GM23338 (cell line): ENCODE measurements around the gene TCTN3. TPM values are rescaled to one million over a fixed set of nuclear protein-coding genes. Genes with fewer than 3 reads are reported as not detected.

Experiments used
- ATAC-seq: fragments of 200-7000 bp; cut with Tn5 transposase; 3 replicates; pipeline ENCODE4 v1.9.1; 2020
- DNase-seq: peaks from one replicate; pipeline ENCODE4 v3.0.0-alpha.2; 2015; ENCODE audit warnings: low spot score
- H2AFZ ChIP-seq: fragments of 200-600 bp; sonication (generic); 2 replicates; pipeline ENCODE4 v1.8.0; 2016; ENCODE audit warnings: antibody characterized with exemption, mild to moderate bottlenecking, moderate library complexity
- H3F3A ChIP-seq: fragments of 200-600 bp; sonication (generic); replicated peaks from 2 replicates; pipeline ENCODE4 v1.8.0; 2017; ENCODE audit warnings: antibody characterized with exemption, mixed run types, low read depth
- H3K27ac ChIP-seq: fragments of 200-600 bp; sonication (generic); 2 replicates; pipeline ENCODE4 v1.6.1; 2016; ENCODE audit warnings: low read depth
- H3K27me3 ChIP-seq: fragments of 200-600 bp; sonication (generic); 2 replicates; pipeline ENCODE4 v1.8.0; 2016; ENCODE audit warnings: mild to moderate bottlenecking, mixed run types, moderate library complexity; ENCODE audit not compliant: insufficient read depth
- H3K36me3 ChIP-seq: fragments of 200-600 bp; sonication (generic); 2 replicates; pipeline ENCODE4 v1.8.0; 2016; ENCODE audit warnings: mild to moderate bottlenecking; ENCODE audit not compliant: insufficient read depth
- H3K4me1 ChIP-seq: fragments of 200-600 bp; sonication (generic); 2 replicates; pipeline ENCODE4 v1.8.0; 2016; ENCODE audit warnings: mild to moderate bottlenecking, moderate library complexity; ENCODE audit not compliant: insufficient read depth
- H3K4me2 ChIP-seq: fragments of 200-600 bp; sonication (generic); 2 replicates; pipeline ENCODE4 v1.7.1; 2017; ENCODE audit warnings: mixed run types
- H3K4me3 ChIP-seq: fragments of 200-600 bp; sonication (generic); 2 replicates; pipeline ENCODE4 v1.6.1; 2016; ENCODE audit warnings: mixed run types
- H3K79me2 ChIP-seq: fragments of 200-600 bp; sonication (generic); replicated peaks from 2 replicates; pipeline ENCODE4 v1.8.0; 2017; ENCODE audit warnings: mild to moderate bottlenecking; ENCODE audit not compliant: insufficient read depth
- H3K9me2 ChIP-seq: fragments of 200-600 bp; sonication (generic); 2 replicates; pipeline ENCODE4 v1.8.0; 2017; ENCODE audit not compliant: insufficient read depth
- H4K20me1 ChIP-seq: fragments of 200-600 bp; sonication (generic); replicated peaks from 2 replicates; pipeline ENCODE4 v1.8.0; 2017; ENCODE audit warnings: mild to moderate bottlenecking; ENCODE audit not compliant: insufficient read depth
- H3K27ac Mint-ChIP-seq: 2 replicates; pipeline ENCODE4 v1.8.0; 2020; ENCODE audit warnings: inconsistent platforms, mild to moderate bottlenecking, moderate library complexity, mixed read lengths
- H3K27me3 Mint-ChIP-seq: 3 replicates; pipeline ENCODE4 v1.8.0; 2022; ENCODE audit warnings: low read depth, mild to moderate bottlenecking, moderate library complexity, mixed read lengths, inconsistent platforms; ENCODE audit not compliant: insufficient read depth, poor library complexity
- H3K36me3 Mint-ChIP-seq: 3 replicates; pipeline ENCODE4 v1.8.0; 2021; ENCODE audit warnings: low read depth, mild to moderate bottlenecking, inconsistent platforms, moderate library complexity, mixed read lengths
- H3K4me1 Mint-ChIP-seq: 3 replicates; pipeline ENCODE4 v1.8.0; 2020; ENCODE audit warnings: mild to moderate bottlenecking, inconsistent platforms, mixed read lengths
- H3K4me3 Mint-ChIP-seq: 3 replicates; pipeline ENCODE4 v1.8.0; 2021; ENCODE audit warnings: moderate library complexity, mild to moderate bottlenecking, inconsistent platforms, mixed read lengths
- H3K9me3 Mint-ChIP-seq: 3 replicates; pipeline ENCODE4 v1.8.0; 2020; ENCODE audit warnings: moderate library complexity, mild to moderate bottlenecking, inconsistent platforms, mixed read lengths
- CREB1 ChIP-seq: fragments of 250-450 bp; sonication (Bioruptor Pico); IDR thresholded peaks from 2 replicates; pipeline ENCODE4 v1.5.0; 2020; ENCODE audit warnings: low read depth, mild to moderate bottlenecking, moderate library complexity
- CTCF ChIP-seq, 2 experiments: fragments of 200-600 bp in 1 of 2; sonication (generic) in 1 of 2; conservative IDR thresholded peaks; 2 replicates each; pipeline versions ENCODE4 v1.5.1 to v1.6.1; 2016 to 2017; ENCODE audit warnings: antibody characterized with exemption in 2 of 2, low read depth in 2 of 2, mild to moderate bottlenecking in 2 of 2, moderate library complexity in 1 of 2
- ETS1 ChIP-seq: IDR thresholded peaks from 2 replicates; pipeline ENCODE4 v1.6.1; 2016; ENCODE audit warnings: antibody characterized with exemption
- EZH2 ChIP-seq: fragments of 200-600 bp; sonication (generic); IDR thresholded peaks from one replicate; pipeline ENCODE4 v1.8.0; 2017; ENCODE audit warnings: antibody characterized with exemption, mild to moderate bottlenecking, low read depth; ENCODE audit not compliant: unreplicated experiment
- EZH2phosphoT487 ChIP-seq: fragments of 200-600 bp; sonication (generic); IDR thresholded peaks from one replicate; pipeline ENCODE4 v1.8.1; 2018; ENCODE audit warnings: antibody characterized with exemption; ENCODE audit not compliant: unreplicated experiment
- JUNB ChIP-seq: IDR thresholded peaks from one replicate; pipeline ENCODE4 v1.6.1; 2016; ENCODE audit warnings: antibody characterized with exemption; ENCODE audit not compliant: unreplicated experiment
- NANOG ChIP-seq: IDR thresholded peaks from 2 replicates; pipeline ENCODE4 v1.6.1; 2016; ENCODE audit warnings: antibody characterized with exemption, borderline replicate concordance
- POLR2AphosphoS5 ChIP-seq: IDR thresholded peaks from 2 replicates; pipeline ENCODE4 v1.6.1; 2016; ENCODE audit warnings: antibody characterized with exemption, low read depth
- STAT1 ChIP-seq: IDR thresholded peaks from one replicate; pipeline ENCODE4 v1.6.1; 2016; ENCODE audit warnings: antibody characterized with exemption; ENCODE audit not compliant: unreplicated experiment
- ZNF114 ChIP-seq: fragments of 250-450 bp; sonication (Bioruptor Pico); IDR thresholded peaks from 2 replicates; pipeline ENCODE4 v1.5.0; 2020; ENCODE audit warnings: mild to moderate bottlenecking, moderate library complexity
- ZNF331 ChIP-seq: fragments of 250-450 bp; sonication (Bioruptor Pico); IDR thresholded peaks from 2 replicates; pipeline ENCODE4 v1.5.0; 2020; ENCODE audit warnings: low read depth, mild to moderate bottlenecking, moderate library complexity
- polyA plus RNA-seq: library from polyadenylated mRNA; unstranded; fragments of >200 nt; fragmentation: Nextera tagmentation; extraction: Ambion mirVana; gene quantifications from 2 replicates; pipeline ENCODE4 v1.2.1, GENCODE V29; 2016
- total RNA-seq: library from RNA; depleted of rRNA; stranded (reverse); fragments of >200 nt; shearing (Covaris generic); gene quantifications from 2 replicates; pipeline ENCODE4 v1.2.3, GENCODE V29; 2014
- TF ChIP-seq, protein P1 (sequence below): IDR thresholded peaks from one replicate; pipeline ENCODE4 v1.6.1; 2018; ENCODE audit warnings: antibody characterized with exemption; ENCODE audit not compliant: unreplicated experiment
- TF ChIP-seq, protein P2 (sequence below): fragments of 250-450 bp; sonication (Bioruptor Pico); IDR thresholded peaks from 2 replicates; pipeline ENCODE4 v1.5.0; 2020; ENCODE audit warnings: mild to moderate bottlenecking, moderate library complexity

The TCTN3 gene
- total and polyA plus RNA-seq, 2 experiments from 2014 or later = 29.7 to 32.4 TPM

- H3K27ac ChIP-seq = no peak overlapping the region
- H3K79me2 ChIP-seq = no peaks in the 10 kb centered on the region
- H4K20me1 ChIP-seq = no peaks in the 10 kb centered on the region
- H3F3A ChIP-seq = no peaks in the 10 kb centered on the region
- H3K36me3 Mint-ChIP-seq = no peaks in the 10 kb centered on the region
- ATAC-seq = no peak
- no peaks in the 10 kb centered on the region for H3K27me3 Mint-ChIP-seq
- H2AFZ ChIP-seq = no peak overlapping the region
- H3K27me3 ChIP-seq = no peaks in the 10 kb centered on the region
- H3K9me3 Mint-ChIP-seq = no peaks in the 10 kb centered on the region; the same call in 1 of the 3 replicates
- DNase-seq = no peak
- H3K27ac Mint-ChIP-seq = no peak overlapping the region
- H3K4me3 ChIP-seq = no peak overlapping the region
- H3K4me3 Mint-ChIP-seq = no peak overlapping the region
- 0 out of 2 replicates have a peak, but pooled peaks cover 9% of the 10 kb centered on the region for H3K9me2 ChIP-seq
- H3K4me1 Mint-ChIP-seq = peaks cover 16% of the 10 kb centered on the region
- no peak overlapping the region for H3K4me2 ChIP-seq
- no peak for TF ChIP-seq EZH2phosphoT487
- no peak for TF ChIP-seq ETS1
- no peak for TF ChIP-seq STAT1
- no peak for TF ChIP-seq JUNB
- no peak for TF ChIP-seq CTCF (conservative IDR thresholded peaks at IDR 0.05; ENCODE audit: low read depth in 2 of 2)
- no peak for TF ChIP-seq CREB1 (CRISPR knock-in tag)
- TF ChIP-seq, protein P1, sequence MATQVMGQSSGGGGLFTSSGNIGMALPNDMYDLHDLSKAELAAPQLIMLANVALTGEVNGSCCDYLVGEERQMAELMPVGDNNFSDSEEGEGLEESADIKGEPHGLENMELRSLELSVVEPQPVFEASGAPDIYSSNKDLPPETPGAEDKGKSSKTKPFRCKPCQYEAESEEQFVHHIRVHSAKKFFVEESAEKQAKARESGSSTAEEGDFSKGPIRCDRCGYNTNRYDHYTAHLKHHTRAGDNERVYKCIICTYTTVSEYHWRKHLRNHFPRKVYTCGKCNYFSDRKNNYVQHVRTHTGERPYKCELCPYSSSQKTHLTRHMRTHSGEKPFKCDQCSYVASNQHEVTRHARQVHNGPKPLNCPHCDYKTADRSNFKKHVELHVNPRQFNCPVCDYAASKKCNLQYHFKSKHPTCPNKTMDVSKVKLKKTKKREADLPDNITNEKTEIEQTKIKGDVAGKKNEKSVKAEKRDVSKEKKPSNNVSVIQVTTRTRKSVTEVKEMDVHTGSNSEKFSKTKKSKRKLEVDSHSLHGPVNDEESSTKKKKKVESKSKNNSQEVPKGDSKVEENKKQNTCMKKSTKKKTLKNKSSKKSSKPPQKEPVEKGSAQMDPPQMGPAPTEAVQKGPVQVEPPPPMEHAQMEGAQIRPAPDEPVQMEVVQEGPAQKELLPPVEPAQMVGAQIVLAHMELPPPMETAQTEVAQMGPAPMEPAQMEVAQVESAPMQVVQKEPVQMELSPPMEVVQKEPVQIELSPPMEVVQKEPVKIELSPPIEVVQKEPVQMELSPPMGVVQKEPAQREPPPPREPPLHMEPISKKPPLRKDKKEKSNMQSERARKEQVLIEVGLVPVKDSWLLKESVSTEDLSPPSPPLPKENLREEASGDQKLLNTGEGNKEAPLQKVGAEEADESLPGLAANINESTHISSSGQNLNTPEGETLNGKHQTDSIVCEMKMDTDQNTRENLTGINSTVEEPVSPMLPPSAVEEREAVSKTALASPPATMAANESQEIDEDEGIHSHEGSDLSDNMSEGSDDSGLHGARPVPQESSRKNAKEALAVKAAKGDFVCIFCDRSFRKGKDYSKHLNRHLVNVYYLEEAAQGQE = no peak
- TF ChIP-seq ZNF114 = no peak
- no peak for TF ChIP-seq EZH2
- no peak for TF ChIP-seq ZNF331
- TF ChIP-seq, protein P2, sequence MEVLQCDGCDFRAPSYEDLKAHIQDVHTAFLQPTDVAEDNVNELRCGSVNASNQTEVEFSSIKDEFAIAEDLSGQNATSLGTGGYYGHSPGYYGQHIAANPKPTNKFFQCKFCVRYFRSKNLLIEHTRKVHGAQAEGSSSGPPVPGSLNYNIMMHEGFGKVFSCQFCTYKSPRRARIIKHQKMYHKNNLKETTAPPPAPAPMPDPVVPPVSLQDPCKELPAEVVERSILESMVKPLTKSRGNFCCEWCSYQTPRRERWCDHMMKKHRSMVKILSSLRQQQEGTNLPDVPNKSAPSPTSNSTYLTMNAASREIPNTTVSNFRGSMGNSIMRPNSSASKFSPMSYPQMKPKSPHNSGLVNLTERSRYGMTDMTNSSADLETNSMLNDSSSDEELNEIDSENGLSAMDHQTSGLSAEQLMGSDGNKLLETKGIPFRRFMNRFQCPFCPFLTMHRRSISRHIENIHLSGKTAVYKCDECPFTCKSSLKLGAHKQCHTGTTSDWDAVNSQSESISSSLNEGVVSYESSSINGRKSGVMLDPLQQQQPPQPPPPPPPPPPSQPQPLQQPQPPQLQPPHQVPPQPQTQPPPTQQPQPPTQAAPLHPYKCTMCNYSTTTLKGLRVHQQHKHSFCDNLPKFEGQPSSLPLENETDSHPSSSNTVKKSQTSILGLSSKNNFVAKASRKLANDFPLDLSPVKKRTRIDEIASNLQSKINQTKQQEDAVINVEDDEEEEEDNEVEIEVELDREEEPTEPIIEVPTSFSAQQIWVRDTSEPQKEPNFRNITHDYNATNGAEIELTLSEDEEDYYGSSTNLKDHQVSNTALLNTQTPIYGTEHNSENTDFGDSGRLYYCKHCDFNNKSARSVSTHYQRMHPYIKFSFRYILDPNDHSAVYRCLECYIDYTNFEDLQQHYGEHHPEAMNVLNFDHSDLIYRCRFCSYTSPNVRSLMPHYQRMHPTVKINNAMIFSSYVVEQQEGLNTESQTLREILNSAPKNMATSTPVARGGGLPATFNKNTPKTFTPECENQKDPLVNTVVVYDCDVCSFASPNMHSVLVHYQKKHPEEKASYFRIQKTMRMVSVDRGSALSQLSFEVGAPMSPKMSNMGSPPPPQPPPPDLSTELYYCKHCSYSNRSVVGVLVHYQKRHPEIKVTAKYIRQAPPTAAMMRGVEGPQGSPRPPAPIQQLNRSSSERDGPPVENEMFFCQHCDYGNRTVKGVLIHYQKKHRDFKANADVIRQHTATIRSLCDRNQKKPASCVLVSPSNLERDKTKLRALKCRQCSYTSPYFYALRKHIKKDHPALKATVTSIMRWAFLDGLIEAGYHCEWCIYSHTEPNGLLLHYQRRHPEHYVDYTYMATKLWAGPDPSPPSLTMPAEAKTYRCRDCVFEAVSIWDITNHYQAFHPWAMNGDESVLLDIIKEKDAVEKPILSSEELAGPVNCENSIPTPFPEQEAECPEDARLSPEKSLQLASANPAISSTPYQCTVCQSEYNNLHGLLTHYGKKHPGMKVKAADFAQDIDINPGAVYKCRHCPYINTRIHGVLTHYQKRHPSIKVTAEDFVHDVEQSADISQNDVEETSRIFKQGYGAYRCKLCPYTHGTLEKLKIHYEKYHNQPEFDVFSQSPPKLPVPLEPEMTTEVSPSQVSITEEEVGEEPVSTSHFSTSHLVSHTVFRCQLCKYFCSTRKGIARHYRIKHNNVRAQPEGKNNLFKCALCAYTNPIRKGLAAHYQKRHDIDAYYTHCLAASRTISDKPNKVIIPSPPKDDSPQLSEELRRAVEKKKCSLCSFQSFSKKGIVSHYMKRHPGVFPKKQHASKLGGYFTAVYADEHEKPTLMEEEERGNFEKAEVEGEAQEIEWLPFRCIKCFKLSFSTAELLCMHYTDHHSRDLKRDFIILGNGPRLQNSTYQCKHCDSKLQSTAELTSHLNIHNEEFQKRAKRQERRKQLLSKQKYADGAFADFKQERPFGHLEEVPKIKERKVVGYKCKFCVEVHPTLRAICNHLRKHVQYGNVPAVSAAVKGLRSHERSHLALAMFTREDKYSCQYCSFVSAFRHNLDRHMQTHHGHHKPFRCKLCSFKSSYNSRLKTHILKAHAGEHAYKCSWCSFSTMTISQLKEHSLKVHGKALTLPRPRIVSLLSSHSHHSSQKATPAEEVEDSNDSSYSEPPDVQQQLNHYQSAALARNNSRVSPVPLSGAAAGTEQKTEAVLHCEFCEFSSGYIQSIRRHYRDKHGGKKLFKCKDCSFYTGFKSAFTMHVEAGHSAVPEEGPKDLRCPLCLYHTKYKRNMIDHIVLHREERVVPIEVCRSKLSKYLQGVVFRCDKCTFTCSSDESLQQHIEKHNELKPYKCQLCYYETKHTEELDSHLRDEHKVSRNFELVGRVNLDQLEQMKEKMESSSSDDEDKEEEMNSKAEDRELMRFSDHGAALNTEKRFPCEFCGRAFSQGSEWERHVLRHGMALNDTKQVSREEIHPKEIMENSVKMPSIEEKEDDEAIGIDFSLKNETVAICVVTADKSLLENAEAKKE (CRISPR knock-in tag) = no peak
- TF ChIP-seq NANOG = no peak
- TF ChIP-seq POLR2AphosphoS5 = no peak
- H3K36me3 ChIP-seq = no peaks in the 10 kb centered on the region
- peaks cover 10% of the 10 kb centered on the region for H3K4me1 ChIP-seq
Observed at GRCh38 chr10:95739056-95739455, 45.3 kb upstream of the TCTN3 start.
